MM.1S (cell line): ENCODE results near the gene BEND6.
A peak's percentile ranks its signal among the peaks of the same experiment; 100 is the strongest.

Experiments used
- DNase-seq: peaks from one replicate; pipeline ENCODE4 v3.0.0-alpha.2; 2015
- H2AFZ ChIP-seq: fragments of 300-600 bp; sonication (generic); 2 replicates; pipeline ENCODE4 v1.6.0; 2016; ENCODE audit warnings: antibody characterized with exemption, low read length
- H3F3A ChIP-seq: fragments of 300-600 bp; sonication (generic); 2 replicates; pipeline ENCODE4 v1.6.1; 2016; ENCODE audit warnings: mild to moderate bottlenecking, antibody characterized with exemption, low read length, moderate library complexity, mixed read lengths; ENCODE audit not compliant: insufficient read depth
- H3K27ac ChIP-seq: fragments of 300-600 bp; sonication (generic); 2 replicates; pipeline ENCODE4 v1.5.1; 2016; ENCODE audit warnings: mild to moderate bottlenecking, low read length
- H3K27me3 ChIP-seq: fragments of 300-600 bp; sonication (generic); replicated peaks from 2 replicates; pipeline ENCODE4 v1.6.0; 2016; ENCODE audit warnings: low read length; ENCODE audit not compliant: insufficient read depth
- H3K36me3 ChIP-seq: fragments of 300-600 bp; sonication (generic); replicated peaks from 2 replicates; pipeline ENCODE4 v1.6.1; 2016; ENCODE audit warnings: mild to moderate bottlenecking, low read length, mixed read lengths; ENCODE audit not compliant: insufficient read depth
- H3K4me1 ChIP-seq: fragments of 300-600 bp; sonication (generic); 2 replicates; pipeline ENCODE4 v1.6.1; 2016; ENCODE audit warnings: low read length, mixed read lengths
- H3K4me2 ChIP-seq: fragments of 300-600 bp; sonication (generic); 2 replicates; pipeline ENCODE4 v1.6.0; 2016; ENCODE audit warnings: low read depth, low read length
- H3K4me3 ChIP-seq: fragments of 300-600 bp; sonication (generic); 2 replicates; pipeline ENCODE4 v1.5.1; 2016; ENCODE audit warnings: low read length, mixed read lengths
- H3K79me2 ChIP-seq: fragments of 300-600 bp; sonication (generic); 2 replicates; pipeline ENCODE4 v1.6.1; 2016; ENCODE audit warnings: mixed run types, low read length, mixed read lengths
- H3K9ac ChIP-seq: fragments of 300-600 bp; sonication (generic); 2 replicates; pipeline ENCODE4 v1.6.1; 2016; ENCODE audit warnings: low read length, mixed read lengths
- H3K9me2 ChIP-seq: fragments of 300-600 bp; sonication (generic); replicated peaks from 2 replicates; pipeline ENCODE4 v1.6.1; 2016; ENCODE audit warnings: mild to moderate bottlenecking, low read length, mixed read lengths; ENCODE audit not compliant: insufficient read depth
- H3K9me3 ChIP-seq: fragments of 300-600 bp; sonication (generic); replicated peaks from 2 replicates; pipeline ENCODE4 v1.6.1; 2016; ENCODE audit warnings: mild to moderate bottlenecking, low read length, mixed read lengths; ENCODE audit not compliant: insufficient read depth
- H4K20me1 ChIP-seq: fragments of 300-600 bp; sonication (generic); 2 replicates; pipeline ENCODE4 v1.6.1; 2016; ENCODE audit warnings: mild to moderate bottlenecking, low read length, moderate library complexity, mixed read lengths; ENCODE audit not compliant: insufficient read depth
- CTCF ChIP-seq: fragments of 300-600 bp; sonication (generic); IDR thresholded peaks from 2 replicates; pipeline ENCODE4 v1.5.1; 2016; ENCODE audit warnings: antibody characterized with exemption, low read length, mixed read lengths
- EZH2 ChIP-seq: fragments of 300-600 bp; sonication (generic); optimal IDR thresholded peaks from 2 replicates; pipeline ENCODE3; 2017; ENCODE audit warnings: low read depth, mild to moderate bottlenecking, antibody characterized with exemption, low read length, mixed read lengths
- EZH2phosphoT487 ChIP-seq: fragments of 300-600 bp; sonication (generic); IDR thresholded peaks from 2 replicates; pipeline ENCODE4 v1.6.1; 2018; ENCODE audit warnings: antibody characterized with exemption, low read length

BEND6 gene

GRCh38 chr6:57021086-57021720, 66.3 kb downstream of the BEND6 start:
- Histone ChIP-seq H3K4me3 (no peak overlapping the region), H4K20me1 (no peaks in the 10 kb centered on the region), H3F3A (no peaks in the 10 kb centered on the region; the same call in 1 of the 2 replicates), H3K9ac (no peak overlapping the region), H3K9me2 (no peaks in the 10 kb centered on the region), H3K36me3 (no peaks in the 10 kb centered on the region), H2AFZ (no peak overlapping the region), H3K27me3 (no peaks in the 10 kb centered on the region), H3K9me3 (no peaks in the 10 kb centered on the region), H3K4me1 (0 out of 2 replicates have a peak, but pooled peaks cover 5% of the 10 kb centered on the region), H3K27ac (no peak overlapping the region), H3K79me2 (no peaks in the 10 kb centered on the region), H3K4me2 (no peak overlapping the region)
- peak; percentile 70 for DNase-seq
- TF ChIP-seq CTCF, result peak; percentile 54
- TF ChIP-seq EZH2phosphoT487, result no peak

- H3F3A ChIP-seq, result no peaks in the 10 kb centered on the region; the same call in 1 of the 2 replicates
- no peaks in the 10 kb centered on the region for H3K9me3 ChIP-seq
- no peak overlapping the region for H3K4me2 ChIP-seq
- TF ChIP-seq EZH2 (no peak), EZH2phosphoT487 (no peak), CTCF (no peak)
- H4K20me1 ChIP-seq, result no peaks in the 10 kb centered on the region
- H3K27me3 ChIP-seq, result no peaks in the 10 kb centered on the region
- no peaks in the 10 kb centered on the region for H3K4me1 ChIP-seq
- no peaks in the 10 kb centered on the region for H3K79me2 ChIP-seq
- H3K4me3 ChIP-seq, result no peak overlapping the region
- H3K27ac ChIP-seq, result no peak overlapping the region
- no peaks in the 10 kb centered on the region for H3K36me3 ChIP-seq
- no peak overlapping the region for H3K9ac ChIP-seq
- no peak for DNase-seq
- H2AFZ ChIP-seq, result no peak overlapping the region
- no peaks in the 10 kb centered on the region for H3K9me2 ChIP-seq
Observed at GRCh38 chr6:57024321-57024720, 69.4 kb downstream of the BEND6 start.

- Histone ChIP-seq H3K79me2 (no peaks in the 10 kb centered on the region), H4K20me1 (no peaks in the 10 kb centered on the region), H3K9ac (no peak overlapping the region), H3K4me2 (no peak overlapping the region), H3K4me1 (no peaks in the 10 kb centered on the region), H3K9me2 (no peaks in the 10 kb centered on the region), H3K27me3 (no peaks in the 10 kb centered on the region), H3K9me3 (no peaks in the 10 kb centered on the region), H2AFZ (no peak overlapping the region), H3K4me3 (no peak overlapping the region), H3K27ac (no peak overlapping the region), H3F3A (no peaks in the 10 kb centered on the region; the same call in 1 of the 2 replicates), H3K36me3 (no peaks in the 10 kb centered on the region)
- no peak for DNase-seq
- no peak for TF ChIP-seq EZH2
Observed at GRCh38 chr6:57024775-57025174, 69.9 kb downstream of the BEND6 start.

- H3K4me2 ChIP-seq, result no peak overlapping the region
- no peaks in the 10 kb centered on the region for H3K79me2 ChIP-seq
- no peak overlapping the region for H3K4me3 ChIP-seq
- H4K20me1 ChIP-seq, result no peaks in the 10 kb centered on the region
- TF ChIP-seq EZH2phosphoT487, result no peak
- TF ChIP-seq CTCF, result no peak
- no peak for TF ChIP-seq EZH2
- H3K27me3 ChIP-seq, result no peaks in the 10 kb centered on the region
- no peaks in the 10 kb centered on the region; the same call in 1 of the 2 replicates for H3F3A ChIP-seq
- no peak for DNase-seq
- no peaks in the 10 kb centered on the region for H3K36me3 ChIP-seq
- no peak overlapping the region for H3K9ac ChIP-seq
- no peaks in the 10 kb centered on the region for H3K9me2 ChIP-seq
- H3K27ac ChIP-seq, result no peak overlapping the region
- no peak overlapping the region for H2AFZ ChIP-seq
- no peaks in the 10 kb centered on the region for H3K4me1 ChIP-seq
- no peaks in the 10 kb centered on the region for H3K9me3 ChIP-seq
Observed at GRCh38 chr6:57026001-57026400, 71.1 kb downstream of the BEND6 start.
